ENCODE measurements around the gene NUMBL. TPM values are rescaled to one million over a fixed set of nuclear protein-coding genes. Genes with fewer than 3 reads are reported as not detected.
"Not testable (repeated sequence)": the region's sequence is repeated elsewhere in the genome, so short reads cannot be mapped to it uniquely, and the experiment has no call there.

NUMBL gene
- total RNA-seq, 1 experiment from 2014 or later: 18.4 TPM

DNA sequence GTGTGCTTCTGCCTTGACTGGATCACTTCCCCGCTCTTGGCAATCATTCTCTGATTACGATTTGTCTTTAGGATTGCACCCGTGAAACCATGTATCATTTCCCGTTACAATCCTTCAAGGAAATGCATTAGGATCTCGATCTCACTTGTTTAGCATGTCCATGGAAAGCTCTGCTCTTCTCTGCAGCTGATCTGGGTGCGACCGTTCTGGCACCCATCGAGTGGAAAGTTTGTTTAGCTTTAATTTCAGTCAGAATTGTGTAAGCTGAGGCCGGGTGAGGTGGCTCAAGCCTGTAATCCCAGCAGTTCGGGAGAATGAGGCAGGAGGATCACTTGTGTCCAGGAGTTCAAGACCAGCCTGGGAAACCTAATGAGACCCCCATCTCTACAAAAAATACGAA is 30.9 kb downstream of the NUMBL start:
- H3K27me3 Mint-ChIP-seq (ENCODE audit: insufficient read depth, unreplicated experiment): no peaks in the 10 kb centered on the region
- POLR2A ChIA-PET: interaction anchor here (0.6 to 1.9 kb wide), 2 partner anchors 91 to 101 kb away, joined by 4 to 5 read pairs; partner anchors contain the start of genes ACTMAP and SNRPA
- peaks cover 7% of the 10 kb centered on the region for H3K4me1 Mint-ChIP-seq (ENCODE audit: insufficient read depth, unreplicated experiment)
- no peak overlapping the region for H3K4me3 Mint-ChIP-seq (ENCODE audit: unreplicated experiment)
- TF ChIP-seq, protein P1, sequence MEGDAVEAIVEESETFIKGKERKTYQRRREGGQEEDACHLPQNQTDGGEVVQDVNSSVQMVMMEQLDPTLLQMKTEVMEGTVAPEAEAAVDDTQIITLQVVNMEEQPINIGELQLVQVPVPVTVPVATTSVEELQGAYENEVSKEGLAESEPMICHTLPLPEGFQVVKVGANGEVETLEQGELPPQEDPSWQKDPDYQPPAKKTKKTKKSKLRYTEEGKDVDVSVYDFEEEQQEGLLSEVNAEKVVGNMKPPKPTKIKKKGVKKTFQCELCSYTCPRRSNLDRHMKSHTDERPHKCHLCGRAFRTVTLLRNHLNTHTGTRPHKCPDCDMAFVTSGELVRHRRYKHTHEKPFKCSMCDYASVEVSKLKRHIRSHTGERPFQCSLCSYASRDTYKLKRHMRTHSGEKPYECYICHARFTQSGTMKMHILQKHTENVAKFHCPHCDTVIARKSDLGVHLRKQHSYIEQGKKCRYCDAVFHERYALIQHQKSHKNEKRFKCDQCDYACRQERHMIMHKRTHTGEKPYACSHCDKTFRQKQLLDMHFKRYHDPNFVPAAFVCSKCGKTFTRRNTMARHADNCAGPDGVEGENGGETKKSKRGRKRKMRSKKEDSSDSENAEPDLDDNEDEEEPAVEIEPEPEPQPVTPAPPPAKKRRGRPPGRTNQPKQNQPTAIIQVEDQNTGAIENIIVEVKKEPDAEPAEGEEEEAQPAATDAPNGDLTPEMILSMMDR (IDR thresholded peaks at IDR 0.05; ENCODE audit: unreplicated experiment): no peak
- no peaks in the 10 kb centered on the region for H3K9me3 Mint-ChIP-seq (ENCODE audit: unreplicated experiment)
- CTCF ChIA-PET: interaction anchor here (1.2 kb wide), 1 partner anchor 62 kb away, joined by 3 read pairs; no protein-coding TSS in a partner anchor
- BruUV-seq (replicated peaks): no TSS peak
- H3K36me3 Mint-ChIP-seq (ENCODE audit: insufficient read depth, unreplicated experiment): no peaks in the 10 kb centered on the region
- intact Hi-C loops (cut with micrococcal nuclease): no loop called here
- no peak overlapping the region for H3K27ac Mint-ChIP-seq (ENCODE audit: low read depth, unreplicated experiment)
- no peak for DNase-seq (ENCODE audit: unreplicated experiment)

DNA sequence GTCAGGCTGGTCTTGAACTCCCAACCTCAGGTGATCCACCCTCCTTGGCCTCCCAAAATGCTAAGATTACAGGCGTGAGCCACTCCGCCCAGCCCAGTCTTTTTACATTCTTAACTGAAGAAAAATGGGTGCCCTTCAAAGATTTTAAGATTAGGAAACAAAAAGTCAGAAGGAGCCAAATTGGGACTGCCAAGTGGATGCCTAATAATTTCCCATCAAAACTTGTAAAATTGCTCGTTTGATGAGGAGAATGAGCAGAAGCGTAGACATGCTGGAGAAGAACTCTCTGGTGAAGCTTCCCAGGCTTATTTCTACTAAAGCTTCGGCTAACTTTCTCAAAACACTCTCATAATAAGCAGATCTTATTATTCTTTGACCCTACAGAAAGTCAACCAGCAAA is 31.3 kb downstream of the NUMBL start:
- no peak overlapping the region for H3K27ac Mint-ChIP-seq (ENCODE audit: low read depth, unreplicated experiment)
- CTCF ChIA-PET: no interaction called here
- no TSS peak for BruUV-seq (replicated peaks)

DNA sequence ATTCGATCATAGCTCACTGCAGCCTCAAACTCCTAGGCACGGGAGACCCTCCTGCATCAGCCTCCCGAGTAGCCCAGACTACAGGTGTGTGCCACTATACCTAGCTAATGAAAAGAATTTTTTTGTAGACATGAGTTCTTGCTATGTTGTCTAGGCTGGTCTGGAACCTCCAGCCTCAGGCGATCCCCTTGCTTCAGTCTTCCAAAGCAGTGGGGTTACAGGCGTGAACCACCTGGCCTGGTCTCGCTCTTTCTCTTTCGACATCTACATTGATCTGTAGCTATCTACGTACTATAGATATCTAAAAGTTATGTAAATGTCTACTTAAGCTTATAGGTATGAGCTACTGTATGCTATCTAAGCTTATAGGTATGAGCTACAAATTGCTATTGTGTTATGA is 32.4 kb downstream of the NUMBL start:
- no peak overlapping the region for H3K27ac Mint-ChIP-seq (ENCODE audit: low read depth, unreplicated experiment)
- H3K36me3 Mint-ChIP-seq (ENCODE audit: insufficient read depth, unreplicated experiment): no peaks in the 10 kb centered on the region
- ChIA-PET POLR2A (no interaction called here), CTCF (interaction anchor here (0.5 to 1.2 kb wide), 7 partner anchors 23 to 317 kb away, joined by 3 to 13 read pairs (median 3); no protein-coding TSS in a partner anchor)
- BruUV-seq (replicated peaks): no TSS peak
- no peaks in the 10 kb centered on the region for H3K4me1 Mint-ChIP-seq (ENCODE audit: insufficient read depth, unreplicated experiment)
- intact Hi-C loops (cut with micrococcal nuclease): no loop called here
- DNase-seq (ENCODE audit: unreplicated experiment): no peak
- no peak overlapping the region for H3K4me3 Mint-ChIP-seq (ENCODE audit: unreplicated experiment)
- no peaks in the 10 kb centered on the region for H3K27me3 Mint-ChIP-seq (ENCODE audit: insufficient read depth, unreplicated experiment)
- TF ChIP-seq, protein P1 (IDR thresholded peaks at IDR 0.05; ENCODE audit: unreplicated experiment): no peak
- H3K9me3 Mint-ChIP-seq (ENCODE audit: unreplicated experiment): no peaks in the 10 kb centered on the region

More for the DNA sequence above, 31.3 kb downstream of the NUMBL start:
- no peaks in the 10 kb centered on the region for H3K27me3 Mint-ChIP-seq (ENCODE audit: insufficient read depth, unreplicated experiment)
- H3K4me1 Mint-ChIP-seq (ENCODE audit: insufficient read depth, unreplicated experiment): peaks cover 7% of the 10 kb centered on the region
- H3K36me3 Mint-ChIP-seq (ENCODE audit: insufficient read depth, unreplicated experiment): no peaks in the 10 kb centered on the region
- DNase-seq (ENCODE audit: unreplicated experiment): no peak
- H3K9me3 Mint-ChIP-seq (ENCODE audit: unreplicated experiment): no peaks in the 10 kb centered on the region
- intact Hi-C loops (cut with micrococcal nuclease): no loop called here
- no peak overlapping the region for H3K4me3 Mint-ChIP-seq (ENCODE audit: unreplicated experiment)
- POLR2A ChIA-PET: interaction anchor here (0.6 to 1.9 kb wide), 2 partner anchors 91 to 552 kb away, joined by 5 read pairs; partner anchors contain the start of genes ACTMAP and SNRPA
- TF ChIP-seq, protein P1 (IDR thresholded peaks at IDR 0.05; ENCODE audit: unreplicated experiment): no peak

DNA sequence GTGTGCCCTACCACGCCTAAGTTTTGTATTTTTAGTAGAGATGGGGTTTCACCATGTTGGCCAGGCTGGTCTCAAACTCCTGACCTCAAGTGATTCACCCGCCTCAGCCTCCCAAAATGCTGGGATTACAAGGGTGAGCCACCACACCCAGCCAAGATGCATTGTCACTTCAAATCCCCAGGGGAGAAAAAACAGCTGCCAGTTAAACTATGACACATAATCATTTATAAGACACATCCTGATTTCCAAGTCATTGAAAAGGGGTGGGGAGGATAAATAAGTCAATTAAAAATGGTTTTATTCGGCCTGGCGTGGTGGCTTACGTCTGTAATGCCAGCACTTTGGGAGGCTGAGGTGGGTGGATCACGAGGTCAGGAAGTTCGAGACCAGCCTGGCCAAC is 34.8 kb downstream of the NUMBL start:
- H3K27ac Mint-ChIP-seq (ENCODE audit: low read depth, unreplicated experiment); H3K9me3 Mint-ChIP-seq (ENCODE audit: unreplicated experiment); DNase-seq (ENCODE audit: unreplicated experiment); H3K4me3 Mint-ChIP-seq (ENCODE audit: unreplicated experiment); H3K36me3 Mint-ChIP-seq (ENCODE audit: insufficient read depth, unreplicated experiment); POLR2A ChIA-PET; CTCF ChIA-PET; BruUV-seq (replicated peaks); intact Hi-C loops (cut with micrococcal nuclease); H3K27me3 Mint-ChIP-seq (ENCODE audit: insufficient read depth, unreplicated experiment): not testable (repeated sequence)
- peaks cover 12% of the 10 kb centered on the region for H3K4me1 Mint-ChIP-seq (ENCODE audit: insufficient read depth, unreplicated experiment)

DNA sequence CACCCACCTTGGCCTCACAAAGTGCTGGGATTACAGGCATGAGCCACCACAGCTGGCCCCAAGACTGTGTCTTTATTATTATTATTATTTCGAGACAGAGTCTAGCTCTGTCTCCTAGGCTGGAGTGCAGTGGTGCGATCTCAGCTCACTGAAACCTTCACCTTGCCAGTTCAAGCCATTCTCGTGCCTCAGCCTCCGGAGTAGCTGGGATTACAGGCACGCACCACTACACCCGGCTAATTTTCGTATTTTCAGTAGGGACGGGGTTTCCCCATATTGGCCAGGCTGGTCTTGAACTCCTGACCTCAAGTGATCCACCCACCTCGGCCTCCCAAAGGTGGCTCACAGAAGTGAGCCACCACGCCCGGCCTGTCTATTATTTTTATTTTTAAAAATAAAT is 38.1 kb downstream of the NUMBL start:
- POLR2A ChIA-PET; H3K4me3 Mint-ChIP-seq (ENCODE audit: unreplicated experiment); H3K36me3 Mint-ChIP-seq (ENCODE audit: insufficient read depth, unreplicated experiment); intact Hi-C loops (cut with micrococcal nuclease); BruUV-seq (replicated peaks); H3K27me3 Mint-ChIP-seq (ENCODE audit: insufficient read depth, unreplicated experiment); DNase-seq (ENCODE audit: unreplicated experiment); H3K9me3 Mint-ChIP-seq (ENCODE audit: unreplicated experiment): not testable (repeated sequence)
- CTCF ChIA-PET: interaction anchor here (0.5 to 1.8 kb wide), 2 partner anchors 18 to 101 kb away, joined by 6 to 8 read pairs; no protein-coding TSS in a partner anchor
- H3K27ac Mint-ChIP-seq (ENCODE audit: low read depth, unreplicated experiment): peak overlapping the region; percentile 19
- H3K4me1 Mint-ChIP-seq (ENCODE audit: insufficient read depth, unreplicated experiment): peaks cover 16% of the 10 kb centered on the region
